ENCODE data around the gene ITPR2.

Gene ITPR2

GRCh38 chr12:26566186-26566585, 266.8 kb downstream of the ITPR2 start:
- Histone ChIP-seq H3K9ac (ENCODE audit: low read length) (no peak overlapping the region), H2BK120ac (ENCODE audit: insufficient read depth, low read length, poor library complexity) (no peak overlapping the region), H2BK5ac (ENCODE audit: low read depth, low read length, poor library complexity) (no peak overlapping the region), H3K79me2 (ENCODE audit: control insufficient read depth, insufficient read depth, low read length, poor library complexity) (no peaks in the 10 kb centered on the region), H3K79me1 (ENCODE audit: low read length) (no peaks in the 10 kb centered on the region), H3K4me3 (ENCODE audit: low read depth, low read length) (no peak overlapping the region), H3K27me3 (ENCODE audit: insufficient read depth, low read length) (no peaks in the 10 kb centered on the region), H3K23ac (ENCODE audit: low read length) (no peak overlapping the region), H2AK5ac (ENCODE audit: low read length) (no peak overlapping the region), H3K18ac (ENCODE audit: low read length) (no peak overlapping the region), H2BK12ac (ENCODE audit: low read length) (no peak overlapping the region), H2AFZ (ENCODE audit: insufficient read depth, low read length, poor library complexity) (no peak overlapping the region), H4K91ac (ENCODE audit: low read depth, low read length) (no peak overlapping the region), H3K4ac (ENCODE audit: low read depth, low read length) (no peak overlapping the region), H4K8ac (ENCODE audit: low read depth, low read length) (no peak overlapping the region), H3K9me3 (ENCODE audit: insufficient read depth, low read depth, low read length) (no peaks in the 10 kb centered on the region), H4K12ac (ENCODE audit: low read depth, low read length) (no peak overlapping the region), H3K4me2 (ENCODE audit: low read length) (no peak overlapping the region), H3K36me3 (ENCODE audit: control insufficient read depth in 1 of 2, insufficient read depth in 2 of 2, low read length in 2 of 2) (no peaks in the 10 kb centered on the region), H3K27ac (ENCODE audit: low read depth, low read length) (no peak overlapping the region), H3K14ac (ENCODE audit: low read length) (no peak overlapping the region), H3K4me1 (ENCODE audit: control insufficient read depth in 1 of 2, insufficient read depth in 2 of 2, low read length in 2 of 2) (no peaks in the 10 kb centered on the region)
- no peak for DNase-seq

GRCh38 chr12:26564391-26564790, 268.6 kb downstream of the ITPR2 start:
- H3K27ac ChIP-seq (ENCODE audit: low read depth, low read length) = no peak overlapping the region

GRCh38 chr12:26563552-26563951, 269.4 kb downstream of the ITPR2 start:
- H2AK5ac ChIP-seq (ENCODE audit: low read length) = no peak overlapping the region
- no peak overlapping the region for H2AFZ ChIP-seq (ENCODE audit: insufficient read depth, low read length, poor library complexity)
- no peaks in the 10 kb centered on the region for H3K79me2 ChIP-seq (ENCODE audit: control insufficient read depth, insufficient read depth, low read length, poor library complexity)
- no peak overlapping the region for H3K9ac ChIP-seq (ENCODE audit: low read length)
- no peak overlapping the region for H2BK5ac ChIP-seq (ENCODE audit: low read depth, low read length, poor library complexity)
- H4K8ac ChIP-seq (ENCODE audit: low read depth, low read length) = no peak overlapping the region
- no peak overlapping the region for H3K18ac ChIP-seq (ENCODE audit: low read length)
- H3K9me3 ChIP-seq (ENCODE audit: insufficient read depth, low read depth, low read length) = no peaks in the 10 kb centered on the region
- no peak overlapping the region for H3K4me3 ChIP-seq (ENCODE audit: low read depth, low read length)
- H3K23ac ChIP-seq (ENCODE audit: low read length) = no peak overlapping the region
- no peak for DNase-seq
- no peak overlapping the region for H3K27ac ChIP-seq (ENCODE audit: low read depth, low read length)
- no peak overlapping the region for H3K4me2 ChIP-seq (ENCODE audit: low read length)
- no peak overlapping the region for H3K14ac ChIP-seq (ENCODE audit: low read length)
- H3K4ac ChIP-seq (ENCODE audit: low read depth, low read length) = no peak overlapping the region
- H2BK120ac ChIP-seq (ENCODE audit: insufficient read depth, low read length, poor library complexity) = no peak overlapping the region
- H3K4me1 ChIP-seq (ENCODE audit: control insufficient read depth in 1 of 2, insufficient read depth in 2 of 2, low read length in 2 of 2) = no peaks in the 10 kb centered on the region
- no peak overlapping the region for H4K12ac ChIP-seq (ENCODE audit: low read depth, low read length)
- H3K36me3 ChIP-seq (ENCODE audit: control insufficient read depth in 1 of 2, insufficient read depth in 2 of 2, low read length in 2 of 2) = no peaks in the 10 kb centered on the region
- no peak overlapping the region for H2BK12ac ChIP-seq (ENCODE audit: low read length)
- no peak overlapping the region for H4K91ac ChIP-seq (ENCODE audit: low read depth, low read length)
- no peaks in the 10 kb centered on the region for H3K79me1 ChIP-seq (ENCODE audit: low read length)
- WGBS (ENCODE audit: extremely low coverage, insufficient coverage, insufficient read length) = no CpG with 5 or more reads among the region's 4 CpGs
- no peaks in the 10 kb centered on the region for H3K27me3 ChIP-seq (ENCODE audit: insufficient read depth, low read length)

More at GRCh38 chr12:26564391-26564790, 268.6 kb downstream of the ITPR2 start:
- Histone ChIP-seq H3K36me3 (ENCODE audit: control insufficient read depth in 1 of 2, insufficient read depth in 2 of 2, low read length in 2 of 2) (no peaks in the 10 kb centered on the region), H3K79me1 (ENCODE audit: low read length) (no peaks in the 10 kb centered on the region), H3K4me3 (ENCODE audit: low read depth, low read length) (no peak overlapping the region), H3K9ac (ENCODE audit: low read length) (no peak overlapping the region), H3K4ac (ENCODE audit: low read depth, low read length) (no peak overlapping the region), H3K18ac (ENCODE audit: low read length) (no peak overlapping the region), H2BK120ac (ENCODE audit: insufficient read depth, low read length, poor library complexity) (no peak overlapping the region), H2AFZ (ENCODE audit: insufficient read depth, low read length, poor library complexity) (no peak overlapping the region), H3K23ac (ENCODE audit: low read length) (no peak overlapping the region), H4K91ac (ENCODE audit: low read depth, low read length) (no peak overlapping the region), H3K14ac (ENCODE audit: low read length) (no peak overlapping the region), H3K79me2 (ENCODE audit: control insufficient read depth, insufficient read depth, low read length, poor library complexity) (no peaks in the 10 kb centered on the region), H4K12ac (ENCODE audit: low read depth, low read length) (no peak overlapping the region), H3K4me2 (ENCODE audit: low read length) (no peak overlapping the region), H4K8ac (ENCODE audit: low read depth, low read length) (no peak overlapping the region), H3K9me3 (ENCODE audit: insufficient read depth, low read depth, low read length) (no peaks in the 10 kb centered on the region), H3K27me3 (ENCODE audit: insufficient read depth, low read length) (no peaks in the 10 kb centered on the region), H2BK12ac (ENCODE audit: low read length) (no peak overlapping the region), H2BK5ac (ENCODE audit: low read depth, low read length, poor library complexity) (no peak overlapping the region), H2AK5ac (ENCODE audit: low read length) (no peak overlapping the region), H3K4me1 (ENCODE audit: control insufficient read depth in 1 of 2, insufficient read depth in 2 of 2, low read length in 2 of 2) (no peaks in the 10 kb centered on the region)
- no peak for DNase-seq
- no CpG with 5 or more reads among the region's 5 CpGs for WGBS (ENCODE audit: extremely low coverage, insufficient coverage, insufficient read length)

- Histone ChIP-seq H3K4ac (ENCODE audit: low read depth, low read length) (no peak overlapping the region), H3K23ac (ENCODE audit: low read length) (no peak overlapping the region), H4K91ac (ENCODE audit: low read depth, low read length) (no peak overlapping the region), H3K9me3 (ENCODE audit: insufficient read depth, low read depth, low read length) (no peaks in the 10 kb centered on the region), H3K27me3 (ENCODE audit: insufficient read depth, low read length) (no peaks in the 10 kb centered on the region), H3K27ac (ENCODE audit: low read depth, low read length) (no peak overlapping the region), H2AK5ac (ENCODE audit: low read length) (no peak overlapping the region), H3K79me2 (ENCODE audit: control insufficient read depth, insufficient read depth, low read length, poor library complexity) (no peaks in the 10 kb centered on the region), H2BK120ac (ENCODE audit: insufficient read depth, low read length, poor library complexity) (no peak overlapping the region), H3K14ac (ENCODE audit: low read length) (no peak overlapping the region), H3K36me3 (ENCODE audit: control insufficient read depth in 1 of 2, insufficient read depth in 2 of 2, low read length in 2 of 2) (no peaks in the 10 kb centered on the region), H2AFZ (ENCODE audit: insufficient read depth, low read length, poor library complexity) (no peak overlapping the region), H2BK12ac (ENCODE audit: low read length) (no peak overlapping the region), H3K18ac (ENCODE audit: low read length) (no peak overlapping the region), H4K8ac (ENCODE audit: low read depth, low read length) (no peak overlapping the region), H3K4me1 (ENCODE audit: control insufficient read depth in 1 of 2, insufficient read depth in 2 of 2, low read length in 2 of 2) (no peaks in the 10 kb centered on the region), H3K4me2 (ENCODE audit: low read length) (no peak overlapping the region), H3K79me1 (ENCODE audit: low read length) (no peaks in the 10 kb centered on the region), H3K9ac (ENCODE audit: low read length) (no peak overlapping the region), H3K4me3 (ENCODE audit: low read depth, low read length) (no peak overlapping the region), H2BK5ac (ENCODE audit: low read depth, low read length, poor library complexity) (no peak overlapping the region), H4K12ac (ENCODE audit: low read depth, low read length) (no peak overlapping the region)
- WGBS (ENCODE audit: extremely low coverage, insufficient coverage, insufficient read length) = no CpG with 5 or more reads among the region's 4 CpGs
- DNase-seq = no peak
Measured at GRCh38 chr12:26557326-26557725, 275.7 kb downstream of the ITPR2 start.

Data from trophoblast cell (in vitro differentiated cells and primary cell).